H1 (cell line): Measurements from ENCODE around the gene STXBP5L. TPM values are rescaled to one million over a fixed set of nuclear protein-coding genes. Genes with fewer than 3 reads are reported as not detected.
A peak's percentile ranks its signal among the peaks of the same experiment; 100 is the strongest.

Experiments
- microRNA-seq, 2 experiments: library from miRNA; unstranded; fragments of <30 nt; microRNA quantifications; one replicate each; pipeline versions ENCODE4 to v1.2.0, GENCODE V29; 2016 to 2020; ENCODE audit warnings: borderline microRNAs expressed in 2 of 2, borderline number of aligned reads in 2 of 2, borderline replicate concordance in 1 of 2
- polyA plus RNA-seq, 7 experiments: library from polyadenylated mRNA; depleted of rRNA in 3 of 7; stranded (reverse) in 5 of 7; unstranded in 2 of 7; fragments of >200 nt in 5 of 7; fragments of 200-250 nt in 2 of 7; gene quantifications; 1 replicate in 5 of 7; 2 replicates in 1 of 7; 4 replicates in 1 of 7; pipeline versions ENCODE4 v1.2.1 to v1.2.3, GENCODE V29; 2011 to 2013; ENCODE audit warnings: missing spikeins in 2 of 7, mixed read lengths in 2 of 7
- small RNA-seq: library from polyadenylated mRNA; stranded (forward); fragments of <200 nt; extraction: miRNeasy Mini kit (QIAGEN cat#:217004); gene quantifications from one replicate; pipeline ENCODE3, GENCODE V24; 2013; ENCODE audit not compliant: insufficient read depth
- total RNA-seq: library from RNA; stranded (reverse); fragmentation: NEBNext Ultra II Directional; extraction: Animal tissue kit (Norgen Biotek cat#: 25700); gene quantifications from 2 replicates; pipeline ENCODE4 v1.2.1, GENCODE V29; 2021
- TF ChIP-seq, protein P1 (sequence below): IDR thresholded peaks from 2 replicates; pipeline ENCODE4 v1.6.1; 2012; ENCODE audit warnings: low read length, inconsistent platforms

STXBP5L gene
- total and polyA plus RNA-seq, 2 of the 8 experiments (the other 6 are each of a cell fraction or from before 2014, with no cell fraction given), result 2.0 to 6.0 TPM

DNA sequence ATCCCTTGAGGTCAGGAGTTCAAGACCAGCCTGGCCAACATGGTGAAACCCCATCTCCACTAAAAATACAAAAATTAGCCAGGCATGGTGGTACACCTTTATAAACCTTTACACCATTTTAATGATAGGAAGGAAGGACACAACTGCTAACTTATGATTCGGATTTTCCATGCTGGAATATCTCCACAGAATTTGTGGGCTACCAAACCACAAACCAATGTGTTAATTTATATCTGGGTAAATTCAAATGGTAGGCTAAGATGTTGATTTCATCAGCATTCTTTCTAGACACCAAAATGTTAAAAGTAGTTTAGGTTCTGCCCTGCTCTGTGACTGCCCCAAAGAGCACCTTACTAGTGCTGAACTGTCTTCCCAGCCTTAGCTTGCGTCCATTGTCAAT, 565.0 kb downstream of the STXBP5L start (continued):
- TF ChIP-seq, protein P1, sequence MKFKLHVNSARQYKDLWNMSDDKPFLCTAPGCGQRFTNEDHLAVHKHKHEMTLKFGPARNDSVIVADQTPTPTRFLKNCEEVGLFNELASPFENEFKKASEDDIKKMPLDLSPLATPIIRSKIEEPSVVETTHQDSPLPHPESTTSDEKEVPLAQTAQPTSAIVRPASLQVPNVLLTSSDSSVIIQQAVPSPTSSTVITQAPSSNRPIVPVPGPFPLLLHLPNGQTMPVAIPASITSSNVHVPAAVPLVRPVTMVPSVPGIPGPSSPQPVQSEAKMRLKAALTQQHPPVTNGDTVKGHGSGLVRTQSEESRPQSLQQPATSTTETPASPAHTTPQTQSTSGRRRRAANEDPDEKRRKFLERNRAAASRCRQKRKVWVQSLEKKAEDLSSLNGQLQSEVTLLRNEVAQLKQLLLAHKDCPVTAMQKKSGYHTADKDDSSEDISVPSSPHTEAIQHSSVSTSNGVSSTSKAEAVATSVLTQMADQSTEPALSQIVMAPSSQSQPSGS, result no peak

Small RNA genes within 50 kb of the gene (microRNA-seq; reads per million reads assigned to microRNA genes)
- 1.6 to 1.8 reads per million in 2 experiments for gene MIR5682

Small RNA genes within 50 kb of the gene (small RNA-seq; reads per million reads assigned to genes)
- 3.6 reads per million, percentile 47 among the genes with 10 or more reads in this experiment for gene MIR5682

Other genes starting within 250 kb of the STXBP5L start
- not detected in 2 replicates for gene HGD, start 226.0 kb upstream of the STXBP5L start, total RNA-seq
- 0.09 and 0.11 TPM in 2 replicates for gene HGD, start 226.0 kb upstream of the STXBP5L start, polyA plus RNA-seq (2011; rRNA removed)
- 18.5 and 19.2 TPM in 2 replicates for gene RABL3, start 165.7 kb upstream of the STXBP5L start, total RNA-seq
- gene RABL3, start 165.7 kb upstream of the STXBP5L start, polyA plus RNA-seq (2011; rRNA removed), result 2.3 and 4.4 TPM in 2 replicates
- 64.4 and 73.3 TPM in 2 replicates for gene GTF2E1, start 165.5 kb upstream of the STXBP5L start, total RNA-seq
- gene GTF2E1, start 165.5 kb upstream of the STXBP5L start, polyA plus RNA-seq (2011; rRNA removed), result 18.6 and 37.4 TPM in 2 replicates